CD4-positive, alpha-beta T cell treated with Interleukin-21 for 1 hour (primary cell): ENCODE measurements around the gene CREB3L2.
"Not testable (repeated sequence)": the region's sequence is repeated elsewhere in the genome, so short reads cannot be mapped to it uniquely, and the experiment has no call there.

ENCODE experiments used
- DNase-seq: peaks from one replicate; pipeline ENCODE4 v3.0.0-alpha.2; 2020

The CREB3L2 gene

DNA sequence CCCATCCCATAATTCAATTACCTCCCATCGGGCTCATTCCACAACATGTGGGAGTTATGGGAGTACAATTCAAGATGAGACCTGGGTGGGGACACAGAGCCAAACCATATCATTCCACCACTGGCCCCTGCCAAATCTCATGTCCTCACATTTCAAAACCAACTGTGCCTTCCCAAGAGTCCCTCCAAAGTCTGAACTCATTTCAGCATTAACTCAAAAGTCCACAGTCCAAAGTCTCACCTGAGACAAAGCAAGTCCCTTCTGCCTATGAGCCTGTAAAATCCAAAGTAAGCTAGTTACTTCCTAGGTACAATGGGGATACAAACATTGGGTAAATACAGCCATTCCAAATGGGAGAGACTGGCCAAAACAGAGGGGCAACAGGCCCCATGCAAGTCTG, 170.3 kb downstream of the CREB3L2 start:
- DNase-seq = not testable (repeated sequence)

DNA sequence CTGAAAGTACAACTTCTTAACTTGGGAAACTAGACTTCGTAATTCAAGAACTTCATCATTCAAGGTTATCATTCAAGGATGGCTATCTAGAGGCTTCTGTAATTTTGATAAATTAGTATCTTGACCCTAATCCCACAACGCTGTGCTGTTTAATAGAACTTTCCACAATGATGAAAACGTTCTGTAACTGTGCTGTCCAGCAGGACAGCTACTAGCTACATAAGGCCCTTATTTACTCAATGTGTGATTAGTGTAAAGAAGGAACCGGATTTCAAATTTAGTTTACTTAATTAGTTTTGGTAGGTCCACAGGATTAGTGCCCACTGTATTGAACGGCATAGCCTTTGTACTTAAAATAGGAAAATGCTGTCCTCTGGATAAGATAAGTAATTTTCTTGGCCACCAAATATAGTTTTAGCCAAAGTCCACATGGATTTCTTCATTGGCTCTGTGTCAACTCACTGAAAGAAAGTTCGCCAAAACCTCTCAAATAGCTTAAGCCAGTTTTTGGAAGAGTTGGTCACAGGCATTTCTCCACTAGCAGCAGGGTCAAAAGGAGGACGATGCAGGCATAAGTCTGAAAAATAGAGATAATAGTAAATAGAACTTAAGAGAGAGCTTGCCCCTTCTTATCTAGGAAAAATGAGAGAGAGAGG, 172.4 kb downstream of the CREB3L2 start:
- no peak for DNase-seq

DNA sequence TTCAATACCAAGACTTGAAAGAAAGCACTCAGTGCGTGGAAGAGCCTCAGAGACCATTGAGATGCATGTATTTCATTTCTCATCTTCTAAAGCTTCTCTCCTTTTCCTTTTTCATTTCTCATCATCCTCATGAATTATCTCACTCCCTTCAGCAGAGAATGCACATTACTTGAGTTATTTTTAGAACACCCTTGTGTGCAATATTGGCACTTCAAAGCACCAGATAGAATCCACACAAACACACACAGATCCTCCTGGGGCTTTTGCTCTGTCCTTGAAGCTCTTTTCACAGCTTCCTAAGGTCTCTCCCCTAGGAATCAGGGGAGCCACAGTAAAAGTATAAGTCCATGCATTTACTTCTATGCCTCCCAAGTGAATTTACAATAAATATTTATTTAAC, 173.4 kb downstream of the CREB3L2 start:
- DNase-seq = no peak

DNA sequence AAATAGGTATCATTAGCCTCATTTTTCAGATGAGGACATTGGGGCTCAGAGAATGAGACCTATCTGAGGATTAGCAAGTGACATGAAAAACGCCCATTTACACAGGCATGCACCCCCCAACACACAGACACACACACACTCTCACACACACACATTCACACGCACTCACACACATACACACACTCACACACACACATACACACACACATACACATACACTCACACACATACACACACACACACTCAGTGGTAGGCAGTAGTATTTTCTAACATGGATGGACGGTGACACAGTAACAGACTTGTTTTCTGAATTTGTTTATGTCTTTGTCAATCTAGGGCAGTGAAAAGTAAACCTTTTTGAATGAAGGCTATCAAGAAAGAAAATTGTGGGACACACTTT, 176.4 kb downstream of the CREB3L2 start:
- DNase-seq = no peak
